GM12874 (cell line): ENCODE results near the gene RAD51B.

Experiments used
- TF ChIP-seq, protein P1 (sequence below): IDR thresholded peaks from 2 replicates; pipeline ENCODE4 v1.5.1; 2011; ENCODE audit warnings: low read depth, mild to moderate bottlenecking, control low read depth, low read length, moderate library complexity; ENCODE audit not compliant: insufficient read depth

Gene RAD51B

DNA sequence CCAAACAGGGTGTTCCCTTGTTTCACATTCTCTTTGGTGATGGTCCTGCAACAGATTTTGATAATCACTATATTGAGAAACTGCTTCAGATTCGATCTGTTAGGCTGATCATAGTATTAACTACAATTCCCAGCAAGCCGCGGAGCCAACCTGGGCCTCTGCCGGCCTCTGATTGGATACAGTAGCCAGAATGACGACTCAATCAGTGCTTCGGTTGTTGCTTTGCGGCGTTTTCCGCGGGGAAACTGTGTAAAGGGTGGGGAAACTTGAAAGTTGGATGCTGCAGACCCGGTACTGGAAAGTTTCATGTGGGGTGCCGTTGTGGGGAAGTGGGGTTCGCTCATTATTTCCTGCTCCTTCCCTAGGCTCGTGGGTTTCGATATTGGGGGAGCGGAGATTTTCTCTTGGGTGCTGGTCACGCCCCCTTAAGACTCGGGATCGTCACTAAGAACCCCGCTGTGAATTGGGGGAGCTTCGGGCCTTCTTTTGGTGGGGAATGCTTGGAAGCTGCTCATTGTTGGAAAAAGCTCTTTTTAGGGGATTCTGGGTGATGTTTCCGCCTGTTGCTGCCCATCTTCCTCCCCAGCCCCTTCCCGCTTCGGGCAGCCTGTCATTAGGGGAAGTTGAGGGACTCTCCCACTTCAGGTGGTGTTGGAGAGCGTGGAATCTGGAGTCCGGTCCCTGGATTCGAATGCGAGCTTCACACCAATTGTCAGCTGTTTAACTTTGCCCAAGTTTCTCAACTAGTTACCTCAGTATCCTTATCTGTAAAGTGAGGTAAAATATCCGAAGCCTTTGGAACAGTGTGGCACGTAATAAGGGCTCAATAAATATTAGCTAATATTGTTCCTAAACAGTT is at the start of gene RAD51B:
Gene RAD51B, plus strand, starts transcription at position 217 of the 859 bp plus-strand sequence.
- TF ChIP-seq, protein P1, sequence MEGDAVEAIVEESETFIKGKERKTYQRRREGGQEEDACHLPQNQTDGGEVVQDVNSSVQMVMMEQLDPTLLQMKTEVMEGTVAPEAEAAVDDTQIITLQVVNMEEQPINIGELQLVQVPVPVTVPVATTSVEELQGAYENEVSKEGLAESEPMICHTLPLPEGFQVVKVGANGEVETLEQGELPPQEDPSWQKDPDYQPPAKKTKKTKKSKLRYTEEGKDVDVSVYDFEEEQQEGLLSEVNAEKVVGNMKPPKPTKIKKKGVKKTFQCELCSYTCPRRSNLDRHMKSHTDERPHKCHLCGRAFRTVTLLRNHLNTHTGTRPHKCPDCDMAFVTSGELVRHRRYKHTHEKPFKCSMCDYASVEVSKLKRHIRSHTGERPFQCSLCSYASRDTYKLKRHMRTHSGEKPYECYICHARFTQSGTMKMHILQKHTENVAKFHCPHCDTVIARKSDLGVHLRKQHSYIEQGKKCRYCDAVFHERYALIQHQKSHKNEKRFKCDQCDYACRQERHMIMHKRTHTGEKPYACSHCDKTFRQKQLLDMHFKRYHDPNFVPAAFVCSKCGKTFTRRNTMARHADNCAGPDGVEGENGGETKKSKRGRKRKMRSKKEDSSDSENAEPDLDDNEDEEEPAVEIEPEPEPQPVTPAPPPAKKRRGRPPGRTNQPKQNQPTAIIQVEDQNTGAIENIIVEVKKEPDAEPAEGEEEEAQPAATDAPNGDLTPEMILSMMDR = no peak

DNA sequence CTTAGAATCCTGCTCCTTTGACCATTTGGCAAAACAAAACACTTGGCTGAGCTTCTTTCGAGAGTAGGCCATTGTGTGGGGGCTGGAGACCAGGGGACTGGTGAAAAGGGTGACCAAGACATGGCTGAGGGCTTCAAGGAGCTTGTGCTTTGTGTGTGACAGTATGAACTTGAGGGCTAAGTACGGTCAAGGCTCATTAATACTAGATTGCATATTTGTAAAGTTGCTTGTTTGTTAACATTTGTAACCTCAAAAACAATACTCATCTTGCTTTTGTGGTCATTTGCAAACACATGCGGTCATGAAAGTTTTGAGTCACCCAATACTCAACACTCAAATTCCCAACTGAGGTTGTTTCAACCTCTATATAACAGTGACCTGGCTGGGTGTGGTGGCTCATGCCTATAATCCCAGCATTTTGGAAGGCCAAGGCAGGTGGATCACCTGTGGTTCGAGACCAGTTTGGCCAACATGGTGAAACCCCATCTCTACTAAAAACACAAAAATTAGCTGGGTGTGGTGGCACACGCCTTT is 45.7 kb upstream of the RAD51B start:
- TF ChIP-seq, protein P1 = no peak

DNA sequence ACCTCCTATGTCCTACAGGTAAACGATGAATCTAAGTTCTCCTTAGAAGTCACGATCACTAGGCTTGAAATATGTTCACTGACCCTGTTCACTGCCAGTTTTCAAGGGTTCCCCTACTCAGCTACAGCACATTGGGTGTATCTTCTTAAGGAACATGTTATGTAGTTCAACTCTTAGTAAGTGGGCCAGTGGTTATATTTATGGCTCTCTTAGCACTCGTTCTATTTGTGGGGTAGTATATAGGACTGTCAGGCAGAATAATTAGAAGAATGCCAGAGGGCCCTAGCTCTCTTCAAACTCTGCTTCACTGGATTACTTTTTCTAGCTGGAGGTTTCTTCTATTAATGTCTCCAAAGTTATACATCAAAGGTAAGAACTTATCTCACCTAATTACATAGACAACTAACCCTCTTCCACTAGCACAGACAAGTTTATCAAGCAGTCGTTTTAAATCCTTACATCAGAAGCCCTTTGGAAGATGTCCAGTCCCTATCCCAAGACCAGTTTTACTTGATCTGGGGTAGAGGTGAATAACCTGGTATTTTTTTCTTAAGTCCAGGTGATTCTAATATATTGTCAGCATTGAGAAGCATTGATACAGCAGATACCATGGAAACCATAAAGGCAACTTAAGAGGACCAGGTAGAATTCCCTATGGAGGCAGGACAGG is 42.8 kb upstream of the RAD51B start:
- TF ChIP-seq, protein P1 = no peak

DNA sequence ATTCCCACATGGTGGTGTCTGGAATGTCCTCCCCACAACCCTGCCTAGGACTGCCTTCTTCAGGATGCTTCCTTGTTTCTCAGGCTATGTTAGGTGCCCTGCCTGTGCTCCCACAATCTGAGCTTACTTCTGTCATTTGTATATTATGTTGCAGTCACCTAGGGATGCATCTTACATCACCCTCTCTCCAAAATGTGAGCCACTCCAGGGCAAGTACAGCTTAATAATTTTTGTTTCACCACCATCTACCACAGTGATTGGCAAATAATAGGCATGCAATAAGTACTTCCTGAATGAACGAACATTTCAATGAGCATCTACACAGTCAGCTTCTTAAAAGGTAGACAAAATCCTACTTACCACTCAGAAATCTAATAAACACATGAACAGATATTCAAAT is 40.8 kb upstream of the RAD51B start:
- TF ChIP-seq, protein P1 = no peak

DNA sequence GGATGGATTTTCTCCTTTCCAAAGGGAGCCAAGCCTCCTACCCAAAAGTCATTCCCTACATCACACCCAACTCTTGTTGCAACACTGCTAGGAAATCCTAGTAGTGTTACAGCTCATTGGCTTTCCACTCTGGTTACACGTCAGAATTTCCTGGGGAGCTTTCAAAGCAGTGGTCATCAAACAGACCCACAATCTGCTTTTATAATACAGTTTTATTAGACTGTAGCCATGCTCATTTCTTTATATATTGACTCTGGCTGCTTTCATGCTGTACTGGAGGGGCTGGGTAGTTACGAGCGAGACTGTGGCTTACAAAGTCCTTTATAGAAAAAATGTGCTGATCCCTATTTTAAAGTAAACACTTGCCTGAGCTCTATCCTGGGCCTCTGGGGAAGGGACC is 37.5 kb upstream of the RAD51B start:
- TF ChIP-seq, protein P1 = no peak

DNA sequence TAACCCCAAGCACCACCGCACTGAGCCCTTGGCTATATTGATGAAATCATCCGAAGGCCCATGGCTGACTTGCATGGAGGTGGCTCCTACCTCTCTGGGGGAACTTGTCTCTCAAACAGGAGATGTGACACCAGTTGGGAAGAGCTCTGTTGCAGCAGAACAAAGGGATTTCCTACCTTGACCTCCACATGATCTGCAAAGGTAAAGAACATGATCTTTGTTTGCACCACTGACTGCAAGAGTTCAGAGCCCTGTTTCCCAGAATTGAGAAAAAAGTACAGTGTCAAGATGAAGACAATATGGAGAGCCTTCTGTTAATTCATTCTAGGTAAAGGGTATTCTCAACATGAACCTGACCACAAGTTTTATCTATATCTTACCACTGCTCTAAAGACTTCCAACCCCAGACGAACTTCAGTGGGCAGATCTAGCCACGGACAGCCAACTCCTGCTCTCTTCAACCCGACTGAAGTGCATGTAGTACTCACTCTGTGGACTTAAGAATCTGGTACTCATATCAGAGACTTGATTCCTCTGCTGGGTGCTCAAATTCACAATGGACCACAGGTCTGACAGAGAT is 35.2 kb upstream of the RAD51B start:
- TF ChIP-seq, protein P1 = no peak
